Non-pigmented ciliary epithelial cell (primary cell): ENCODE measurements around the gene FAM200B.
A peak's percentile ranks its signal among the peaks of the same experiment; 100 is the strongest.

Experiments
- DNase-seq: peaks from one replicate; pipeline ENCODE4 v3.0.0-alpha.2; 2010; ENCODE audit warnings: low read depth

FAM200B gene

GRCh38 chr4:15668566-15669435 is 12.8 kb upstream of the FAM200B start:
- DNase-seq, result no peak

- DNase-seq, result no peak
Measured at GRCh38 chr4:15670576-15670975, 11.1 kb upstream of the FAM200B start.

- DNase-seq, result no peak
Measured at GRCh38 chr4:15672101-15672500, 9.5 kb upstream of the FAM200B start.

- DNase-seq, result no peak
Measured at GRCh38 chr4:15673337-15673736, 8.3 kb upstream of the FAM200B start.

- no peak for DNase-seq
Measured at GRCh38 chr4:15674046-15674445, 7.6 kb upstream of the FAM200B start.

GRCh38 chr4:15674926-15675325 is 6.7 kb upstream of the FAM200B start:
- DNase-seq, result no peak

- DNase-seq, result no peak
Measured at GRCh38 chr4:15675356-15675755, 6.3 kb upstream of the FAM200B start.

- no peak for DNase-seq
Measured at GRCh38 chr4:15676039-15676438, 5.6 kb upstream of the FAM200B start.

- no peak for DNase-seq
Measured at GRCh38 chr4:15676899-15677298, 4.7 kb upstream of the FAM200B start.

GRCh38 chr4:15677507-15677988 is 4.1 kb upstream of the FAM200B start:
- DNase-seq, result no peak

GRCh38 chr4:15681067-15681371 is 608 bp upstream of the FAM200B start:
- no peak for DNase-seq

- DNase-seq, result no peak
Measured at GRCh38 chr4:15682242-15683142, 865 bp downstream of the FAM200B start.

- no peak for DNase-seq
Measured at GRCh38 chr4:15683143-15683495, 1.5 kb downstream of the FAM200B start.

- no peak for DNase-seq
Measured at GRCh38 chr4:15684498-15684897, 2.9 kb downstream of the FAM200B start.

- DNase-seq, result no peak
Measured at GRCh38 chr4:15688051-15688450, 6.4 kb downstream of the FAM200B start.

GRCh38 chr4:15689540-15689939 is 7.9 kb downstream of the FAM200B start:
- DNase-seq, result no peak

GRCh38 chr4:15690020-15690809 is 8.6 kb downstream of the FAM200B start:
- peak; percentile 89 for DNase-seq

- no peak for DNase-seq
Measured at GRCh38 chr4:15691346-15692135, 9.9 kb downstream of the FAM200B start.

- DNase-seq, result no peak
Measured at GRCh38 chr4:15692602-15693001, 11.0 kb downstream of the FAM200B start.

GRCh38 chr4:15694431-15694830 is 12.8 kb downstream of the FAM200B start:
- DNase-seq, result no peak

- peak; percentile 96 for DNase-seq
Measured at GRCh38 chr4:15695240-15695699, 13.6 kb downstream of the FAM200B start.
